ENCODE measurements around the gene NANOGP8.

Gene NANOGP8

GRCh38 chr15:35115155-35115725, 30.1 kb upstream of the NANOGP8 start:
- H3K36me3 Mint-ChIP-seq (ENCODE audit: low read depth) = no peaks in the 10 kb centered on the region
- H3K27me3 Mint-ChIP-seq (ENCODE audit: low read depth, poor library complexity) = no peaks in the 10 kb centered on the region
- no peak overlapping the region for H3K4me3 Mint-ChIP-seq
- H3K9me3 Mint-ChIP-seq = no peaks in the 10 kb centered on the region
- no peak overlapping the region for H3K27ac Mint-ChIP-seq
- peaks cover 7% of the 10 kb centered on the region for H3K4me1 Mint-ChIP-seq
- no peak for DNase-seq
- TF ChIP-seq CTCF (IDR thresholded peaks at IDR 0.05) = no peak

GRCh38 chr15:35112346-35112745, 27.3 kb upstream of the NANOGP8 start:
- no peak for TF ChIP-seq CTCF (IDR thresholded peaks at IDR 0.05)
- Mint-ChIP-seq H3K27ac (no peak overlapping the region), H3K9me3 (no peaks in the 10 kb centered on the region), H3K27me3 (ENCODE audit: low read depth, poor library complexity) (no peaks in the 10 kb centered on the region), H3K4me3 (no peak overlapping the region), H3K4me1 (peaks cover 7% of the 10 kb centered on the region), H3K36me3 (ENCODE audit: low read depth) (no peaks in the 10 kb centered on the region)
- DNase-seq = no peak

DNA sequence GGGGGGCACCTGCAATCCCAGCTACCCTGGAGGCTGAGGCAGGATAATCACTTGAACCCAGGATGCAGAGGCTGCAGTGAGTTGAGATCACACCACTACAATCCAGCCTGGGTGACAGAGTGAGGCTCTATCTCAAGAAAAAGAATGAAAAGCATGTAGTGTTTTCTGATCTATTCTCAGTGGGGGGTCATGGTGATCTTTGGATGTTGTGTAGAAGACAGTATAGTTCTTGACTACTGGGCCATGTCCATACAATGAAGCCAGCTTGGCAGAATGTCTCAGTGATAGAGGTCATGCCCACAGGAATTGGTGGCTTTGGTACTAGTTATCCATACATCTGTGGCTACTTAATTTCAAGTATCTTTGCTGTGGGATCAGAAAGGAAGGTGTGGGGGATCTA, 26.8 kb upstream of the NANOGP8 start:
- no peaks in the 10 kb centered on the region for H3K9me3 Mint-ChIP-seq
- H3K27ac Mint-ChIP-seq = no peak overlapping the region
- H3K4me1 Mint-ChIP-seq = peaks cover 7% of the 10 kb centered on the region
- DNase-seq = no peak
- TF ChIP-seq CTCF (IDR thresholded peaks at IDR 0.05) = no peak
- no peaks in the 10 kb centered on the region for H3K36me3 Mint-ChIP-seq (ENCODE audit: low read depth)
- no peaks in the 10 kb centered on the region for H3K27me3 Mint-ChIP-seq (ENCODE audit: low read depth, poor library complexity)
- H3K4me3 Mint-ChIP-seq = no peak overlapping the region

DNA sequence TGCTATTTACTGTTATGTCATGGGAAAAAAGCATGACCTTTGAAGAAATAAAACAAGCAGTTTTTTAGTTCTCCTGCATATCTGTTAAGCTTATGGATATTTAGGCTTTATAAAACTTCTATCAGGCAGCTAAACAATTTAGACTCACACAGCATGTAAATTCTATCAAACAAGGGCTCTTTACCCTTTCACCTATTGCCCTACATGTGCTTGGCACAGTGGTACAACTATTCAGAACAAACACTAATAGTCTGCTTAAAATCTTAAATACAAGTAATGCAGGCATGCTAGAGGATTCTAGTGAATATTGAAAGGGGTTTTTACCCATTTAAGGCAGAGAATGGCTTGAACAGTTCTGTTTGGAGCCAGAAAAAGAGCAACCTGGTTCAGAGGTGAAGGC, 23.4 kb upstream of the NANOGP8 start:
- H3K4me3 Mint-ChIP-seq = no peak overlapping the region
- no peak for TF ChIP-seq CTCF (IDR thresholded peaks at IDR 0.05)
- no peak overlapping the region for H3K27ac Mint-ChIP-seq
- peaks cover 9% of the 10 kb centered on the region for H3K4me1 Mint-ChIP-seq
- H3K27me3 Mint-ChIP-seq (ENCODE audit: low read depth, poor library complexity) = no peaks in the 10 kb centered on the region
- DNase-seq = no peak
- H3K36me3 Mint-ChIP-seq (ENCODE audit: low read depth) = no peaks in the 10 kb centered on the region
- no peaks in the 10 kb centered on the region for H3K9me3 Mint-ChIP-seq

DNA sequence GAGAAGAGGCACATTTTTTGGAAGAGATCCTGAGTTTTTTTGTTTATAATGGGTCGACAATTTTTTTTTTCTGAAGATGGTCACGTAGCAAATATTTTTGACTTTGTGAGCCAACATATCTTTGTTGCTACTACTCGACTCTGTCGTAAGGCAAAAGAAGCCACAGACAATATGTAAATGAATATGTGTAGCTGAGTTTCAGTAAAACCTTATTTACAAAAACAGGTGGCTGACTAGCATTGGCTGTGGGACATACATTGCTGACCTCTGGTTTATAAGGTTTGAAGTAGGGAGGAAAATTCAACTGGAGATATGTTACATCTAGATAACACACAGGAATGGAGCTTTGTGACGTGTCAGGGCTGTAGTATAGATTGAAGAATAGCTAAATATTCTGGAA, 22.5 kb upstream of the NANOGP8 start:
- H3K4me3 Mint-ChIP-seq = no peak overlapping the region
- H3K36me3 Mint-ChIP-seq (ENCODE audit: low read depth) = no peaks in the 10 kb centered on the region
- no peaks in the 10 kb centered on the region for H3K27me3 Mint-ChIP-seq (ENCODE audit: low read depth, poor library complexity)
- TF ChIP-seq CTCF (IDR thresholded peaks at IDR 0.05) = no peak
- H3K27ac Mint-ChIP-seq = no peak overlapping the region
- no peak for DNase-seq
- no peaks in the 10 kb centered on the region for H3K9me3 Mint-ChIP-seq
- H3K4me1 Mint-ChIP-seq = peaks cover 9% of the 10 kb centered on the region

DNA sequence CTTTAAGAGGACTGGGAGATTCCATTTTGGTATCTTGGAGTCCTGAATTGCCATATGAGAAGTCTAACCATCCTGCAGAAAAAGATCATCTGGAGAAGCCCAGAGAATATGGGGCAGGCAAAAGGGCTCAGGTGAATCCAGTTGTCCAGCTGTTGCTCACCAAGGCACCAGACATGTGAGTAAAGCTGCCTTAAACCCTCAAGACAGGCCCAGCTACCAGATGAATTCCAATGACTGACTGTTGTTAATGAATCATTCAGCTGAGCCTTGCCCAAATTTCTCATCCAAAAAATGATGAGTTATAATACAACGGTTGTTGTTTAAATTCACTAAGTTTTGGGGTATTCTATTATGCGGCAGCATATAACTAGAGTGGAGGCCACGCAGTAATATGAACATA, 22.0 kb upstream of the NANOGP8 start:
- Mint-ChIP-seq H3K4me1 (peaks cover 9% of the 10 kb centered on the region), H3K36me3 (ENCODE audit: low read depth) (no peaks in the 10 kb centered on the region), H3K9me3 (no peaks in the 10 kb centered on the region), H3K27ac (no peak overlapping the region), H3K4me3 (no peak overlapping the region), H3K27me3 (ENCODE audit: low read depth, poor library complexity) (no peaks in the 10 kb centered on the region)
- no peak for TF ChIP-seq CTCF (IDR thresholded peaks at IDR 0.05)
- no peak for DNase-seq

All from nephron progenitor cell (in vitro differentiated cells).